HG03558 (cell line): ENCODE data around the gene ENKD1.
"Not testable (repeated sequence)": the region's sequence is repeated elsewhere in the genome, so short reads cannot be mapped to it uniquely, and the experiment has no call there.

Experiments
- ATAC-seq: cut with Tn5 transposase; IDR thresholded peaks from one replicate; pipeline ENCODE4 v1.9.1; 2021; ENCODE audit warnings: moderate number of reproducible peaks; ENCODE audit not compliant: unreplicated experiment; ENCODE audit errors: extremely low read depth

The ENKD1 gene

GRCh38 chr16:67666559-67667452, at the start of gene ENKD1, which contains the start of gene C16orf86:
Gene ENKD1, minus strand, starts transcription at chr16:67666750. Its CDS starts 308 bp downstream, at chr16:67666442.
Gene C16orf86, plus strand, starts transcription at chr16:67666814. Its CDS starts 157 bp downstream, at chr16:67666971.
- ATAC-seq = no peak

- ATAC-seq = no peak
Measured at GRCh38 chr16:67716097-67716496, 49.5 kb upstream of the ENKD1 start.

GRCh38 chr16:67714522-67714921, 48.0 kb upstream of the ENKD1 start:
- ATAC-seq = no peak

- ATAC-seq = no peak
Measured at GRCh38 chr16:67713647-67714273, 47.2 kb upstream of the ENKD1 start.

- no peak for ATAC-seq
Measured at GRCh38 chr16:67710607-67711006, 44.1 kb upstream of the ENKD1 start.

- ATAC-seq = no peak
Measured at GRCh38 chr16:67709050-67709449, 42.5 kb upstream of the ENKD1 start.

GRCh38 chr16:67708368-67708771, 41.8 kb upstream of the ENKD1 start:
- ATAC-seq = no peak

- no peak for ATAC-seq
Measured at GRCh38 chr16:67707790-67708189, 41.2 kb upstream of the ENKD1 start.

- no peak for ATAC-seq
Measured at GRCh38 chr16:67707210-67707609, 40.7 kb upstream of the ENKD1 start.

GRCh38 chr16:67704110-67704509, 37.6 kb upstream of the ENKD1 start:
- ATAC-seq = no peak

GRCh38 chr16:67703626-67704025, 37.1 kb upstream of the ENKD1 start:
- ATAC-seq = no peak

- ATAC-seq = no peak
Measured at GRCh38 chr16:67702130-67702529, 35.6 kb upstream of the ENKD1 start.

- ATAC-seq = no peak
Measured at GRCh38 chr16:67701420-67701819, 34.9 kb upstream of the ENKD1 start.

- ATAC-seq = no peak
Measured at GRCh38 chr16:67699265-67699664, 32.7 kb upstream of the ENKD1 start.

- ATAC-seq = no peak
Measured at GRCh38 chr16:67697422-67698185, 31.1 kb upstream of the ENKD1 start.

- ATAC-seq = no peak
Measured at GRCh38 chr16:67694611-67695010, 28.1 kb upstream of the ENKD1 start.

GRCh38 chr16:67693517-67694285, 27.2 kb upstream of the ENKD1 start:
- not testable (repeated sequence) for ATAC-seq

- ATAC-seq = no peak
Measured at GRCh38 chr16:67685388-67686112, 19.0 kb upstream of the ENKD1 start.

GRCh38 chr16:67683767-67684166, 17.2 kb upstream of the ENKD1 start:
- no peak for ATAC-seq
